ENCODE measurements around the gene DYRK1A.
A peak's percentile ranks its signal among the peaks of the same experiment; 100 is the strongest.

The DYRK1A gene

DNA sequence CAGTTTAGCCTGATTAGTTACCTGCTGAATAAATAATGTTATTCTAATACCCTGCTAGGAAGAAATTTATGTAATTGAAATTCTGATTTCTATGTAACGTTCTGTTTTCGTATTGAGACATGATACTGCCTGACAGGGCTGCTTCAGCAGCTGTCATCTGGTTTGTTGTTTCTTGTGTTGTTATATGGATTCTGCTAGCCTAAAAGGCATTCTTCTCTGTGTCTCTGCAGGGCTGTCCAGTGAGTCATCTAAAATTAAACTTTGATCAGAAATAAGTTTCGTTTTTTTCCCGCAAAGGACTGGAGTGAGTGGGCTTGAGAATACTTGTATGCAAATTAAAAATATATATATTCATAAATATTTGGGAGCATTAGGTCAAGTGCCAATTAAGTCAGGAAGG lies 93.0 kb downstream of the DYRK1A start:
- Histone ChIP-seq H3K4me2 (ENCODE audit: low read depth, low read length, poor library complexity, severe bottlenecking) (no peak overlapping the region), H3K9me2 (replicated peaks; ENCODE audit: low read depth, low read length) (no peaks in the 10 kb centered on the region), H3K79me2 (ENCODE audit: insufficient read depth, low read length) (peaks cover 98% of the 10 kb centered on the region), H3K4me1 (ENCODE audit: insufficient read depth, low read length, poor library complexity, severe bottlenecking) (peaks cover 15% of the 10 kb centered on the region), H3F3A (ENCODE audit: low read depth) (no peaks in the 10 kb centered on the region), H4K20me1 (ENCODE audit: insufficient read depth, low read length, poor library complexity, severe bottlenecking) (peaks cover 99% of the 10 kb centered on the region), H3K27me3 (ENCODE audit: insufficient read depth, low read length, poor library complexity, severe bottlenecking) (no peaks in the 10 kb centered on the region), H3K9me3 (ENCODE audit: insufficient read depth, low read depth, low read length) (no peaks in the 10 kb centered on the region), H3K4me3 (ENCODE audit: low read length, poor library complexity, severe bottlenecking) (no peak overlapping the region), H3K36me3 (ENCODE audit: insufficient read depth, low read length) (peaks cover 20% of the 10 kb centered on the region; the same call in 1 of the 2 replicates), H3K9ac (ENCODE audit: low read depth, low read length, poor library complexity, severe bottlenecking) (no peak overlapping the region), H2AFZ (ENCODE audit: low read length) (no peak overlapping the region)
- no peak for TF ChIP-seq EZH2phosphoT487 (IDR thresholded peaks at IDR 0.05; ENCODE audit: borderline replicate concordance)

DNA sequence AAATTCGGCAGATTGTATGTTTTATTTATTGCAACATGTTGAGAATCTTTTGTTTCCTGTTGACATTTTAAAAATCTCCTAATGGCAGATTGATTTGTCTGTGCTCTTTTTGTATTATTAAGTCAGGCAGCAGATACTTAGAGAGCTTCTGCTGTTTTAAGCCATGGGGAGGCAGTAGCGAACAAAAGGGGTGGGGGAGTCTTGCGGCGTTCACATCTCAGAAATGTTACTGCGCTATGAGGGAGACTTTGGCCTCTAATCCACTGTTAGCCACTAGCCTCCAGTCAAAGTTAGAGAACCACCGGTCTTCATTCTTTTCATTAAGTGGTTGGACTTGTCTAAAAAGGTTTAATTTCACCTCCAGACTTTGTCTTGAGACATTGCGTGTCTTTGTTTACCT lies 93.6 kb downstream of the DYRK1A start:
- H3K36me3 ChIP-seq (ENCODE audit: insufficient read depth, low read length) = peaks cover 20% of the 10 kb centered on the region; the same call in 1 of the 2 replicates
- H3K9me2 ChIP-seq (replicated peaks; ENCODE audit: low read depth, low read length) = no peaks in the 10 kb centered on the region
- H3K9me3 ChIP-seq (ENCODE audit: insufficient read depth, low read depth, low read length) = no peaks in the 10 kb centered on the region
- no peak overlapping the region for H3K4me3 ChIP-seq (ENCODE audit: low read length, poor library complexity, severe bottlenecking)
- H4K20me1 ChIP-seq (ENCODE audit: insufficient read depth, low read length, poor library complexity, severe bottlenecking) = peaks cover 99% of the 10 kb centered on the region
- H3K27me3 ChIP-seq (ENCODE audit: insufficient read depth, low read length, poor library complexity, severe bottlenecking) = no peaks in the 10 kb centered on the region
- TF ChIP-seq, protein P1, sequence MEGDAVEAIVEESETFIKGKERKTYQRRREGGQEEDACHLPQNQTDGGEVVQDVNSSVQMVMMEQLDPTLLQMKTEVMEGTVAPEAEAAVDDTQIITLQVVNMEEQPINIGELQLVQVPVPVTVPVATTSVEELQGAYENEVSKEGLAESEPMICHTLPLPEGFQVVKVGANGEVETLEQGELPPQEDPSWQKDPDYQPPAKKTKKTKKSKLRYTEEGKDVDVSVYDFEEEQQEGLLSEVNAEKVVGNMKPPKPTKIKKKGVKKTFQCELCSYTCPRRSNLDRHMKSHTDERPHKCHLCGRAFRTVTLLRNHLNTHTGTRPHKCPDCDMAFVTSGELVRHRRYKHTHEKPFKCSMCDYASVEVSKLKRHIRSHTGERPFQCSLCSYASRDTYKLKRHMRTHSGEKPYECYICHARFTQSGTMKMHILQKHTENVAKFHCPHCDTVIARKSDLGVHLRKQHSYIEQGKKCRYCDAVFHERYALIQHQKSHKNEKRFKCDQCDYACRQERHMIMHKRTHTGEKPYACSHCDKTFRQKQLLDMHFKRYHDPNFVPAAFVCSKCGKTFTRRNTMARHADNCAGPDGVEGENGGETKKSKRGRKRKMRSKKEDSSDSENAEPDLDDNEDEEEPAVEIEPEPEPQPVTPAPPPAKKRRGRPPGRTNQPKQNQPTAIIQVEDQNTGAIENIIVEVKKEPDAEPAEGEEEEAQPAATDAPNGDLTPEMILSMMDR (conservative IDR thresholded peaks at IDR 0.05; ENCODE audit: low read length) = peak; percentile 48
- no peak for TF ChIP-seq EZH2phosphoT487 (IDR thresholded peaks at IDR 0.05; ENCODE audit: borderline replicate concordance)
- no peak overlapping the region for H3K9ac ChIP-seq (ENCODE audit: low read depth, low read length, poor library complexity, severe bottlenecking)
- H2AFZ ChIP-seq (ENCODE audit: low read length) = no peak overlapping the region
- H3K79me2 ChIP-seq (ENCODE audit: insufficient read depth, low read length) = peaks cover 98% of the 10 kb centered on the region
- H3K4me1 ChIP-seq (ENCODE audit: insufficient read depth, low read length, poor library complexity, severe bottlenecking) = peaks cover 15% of the 10 kb centered on the region
- H3F3A ChIP-seq (ENCODE audit: low read depth) = no peaks in the 10 kb centered on the region
- H3K4me2 ChIP-seq (ENCODE audit: low read depth, low read length, poor library complexity, severe bottlenecking) = no peak overlapping the region

DNA sequence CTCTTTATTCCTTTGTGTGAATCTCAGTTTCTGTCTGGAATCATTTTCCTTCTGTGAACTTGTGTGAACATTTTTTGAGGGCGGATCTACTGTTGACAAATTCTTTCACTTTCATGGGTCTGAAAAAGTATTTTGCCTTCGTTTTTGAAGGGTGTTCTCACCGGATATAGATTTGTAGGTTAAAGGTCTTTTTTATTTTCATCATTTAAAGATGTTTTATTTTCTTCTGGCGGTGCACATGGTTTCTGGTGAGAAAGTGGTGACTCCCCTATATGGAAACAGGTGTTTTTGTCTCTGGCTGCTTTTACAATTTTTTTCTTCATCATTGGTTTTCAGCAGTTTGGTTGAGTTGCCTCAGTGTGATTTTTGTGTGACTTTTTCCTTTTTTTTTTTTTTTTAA lies 94.9 kb downstream of the DYRK1A start:
- Histone ChIP-seq H3K4me2 (ENCODE audit: low read depth, low read length, poor library complexity, severe bottlenecking) (no peak overlapping the region), H3K9me2 (replicated peaks; ENCODE audit: low read depth, low read length) (no peaks in the 10 kb centered on the region), H3F3A (ENCODE audit: low read depth) (no peaks in the 10 kb centered on the region), H3K27me3 (ENCODE audit: insufficient read depth, low read length, poor library complexity, severe bottlenecking) (no peaks in the 10 kb centered on the region), H3K4me1 (ENCODE audit: insufficient read depth, low read length, poor library complexity, severe bottlenecking) (peaks cover 15% of the 10 kb centered on the region), H4K20me1 (ENCODE audit: insufficient read depth, low read length, poor library complexity, severe bottlenecking) (peaks cover 99% of the 10 kb centered on the region), H3K79me2 (ENCODE audit: insufficient read depth, low read length) (peaks cover 98% of the 10 kb centered on the region), H2AFZ (ENCODE audit: low read length) (no peak overlapping the region), H3K9ac (ENCODE audit: low read depth, low read length, poor library complexity, severe bottlenecking) (no peak overlapping the region), H3K4me3 (ENCODE audit: low read length, poor library complexity, severe bottlenecking) (no peak overlapping the region), H3K36me3 (ENCODE audit: insufficient read depth, low read length) (peaks cover 13% of the 10 kb centered on the region; the same call in 1 of the 2 replicates), H3K9me3 (ENCODE audit: insufficient read depth, low read depth, low read length) (no peaks in the 10 kb centered on the region)
- TF ChIP-seq, protein P1 (conservative IDR thresholded peaks at IDR 0.05; ENCODE audit: low read length) = no peak
- no peak for TF ChIP-seq EZH2phosphoT487 (IDR thresholded peaks at IDR 0.05; ENCODE audit: borderline replicate concordance)
